ENCODE measurements around the gene SETD4.
A peak's percentile ranks its signal among the peaks of the same experiment; 100 is the strongest.

The SETD4 gene

DNA sequence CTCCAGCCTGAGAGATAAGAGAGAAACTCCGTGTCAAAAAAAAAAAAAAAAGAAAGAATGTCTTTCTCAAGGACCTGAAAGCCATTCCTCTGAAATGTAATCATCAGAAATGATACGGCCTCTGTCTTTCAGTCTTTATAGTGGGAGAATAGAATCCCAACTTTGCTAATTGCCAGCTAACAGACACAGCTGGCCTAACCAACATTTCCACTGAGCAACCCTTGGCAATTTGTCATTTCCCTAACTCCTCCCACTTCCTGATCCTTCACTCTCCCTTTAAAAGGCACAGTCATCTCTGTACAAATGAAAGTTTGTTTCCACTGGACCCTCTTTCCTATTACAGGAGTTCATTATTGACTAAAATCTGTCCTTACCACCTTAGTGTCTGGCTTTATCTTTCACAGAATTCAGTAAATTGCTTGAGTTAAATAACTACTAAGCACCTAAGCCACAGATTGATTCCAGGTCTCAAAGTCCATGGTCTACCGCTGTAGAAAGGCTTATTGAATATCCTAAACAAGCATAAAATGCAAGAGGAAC lies 5.2 kb upstream of the SETD4 start:
- Histone ChIP-seq H3K36me3 (ENCODE audit: insufficient read depth, low read length) (no peaks in the 10 kb centered on the region), H2AFZ (ENCODE audit: low read depth, low read length) (0 out of 2 replicates have a peak overlapping the region, but pooled peaks have one; percentile 52), H4K20me1 (ENCODE audit: insufficient read depth, low read length) (no peaks in the 10 kb centered on the region), H3K9me3 (ENCODE audit: insufficient read depth, low read length, severe bottlenecking) (peaks cover 6% of the 10 kb centered on the region), H3K4me1 (ENCODE audit: insufficient read depth, low read length) (peaks cover 12% of the 10 kb centered on the region), H3K79me2 (ENCODE audit: insufficient read depth, low read length) (no peaks in the 10 kb centered on the region), H3K27ac (ENCODE audit: low read length) (no peak overlapping the region), H3K4me3 (ENCODE audit: low read depth in 1 of 2, low read length in 2 of 2) (no peak overlapping the region), H3K9ac (ENCODE audit: low read depth, low read length) (no peak overlapping the region), H3K27me3 (ENCODE audit: insufficient read depth, low read length, poor library complexity) (no peaks in the 10 kb centered on the region), H3K4me2 (ENCODE audit: insufficient read depth, low read length) (no peak overlapping the region)
- TF ChIP-seq, protein P1, sequence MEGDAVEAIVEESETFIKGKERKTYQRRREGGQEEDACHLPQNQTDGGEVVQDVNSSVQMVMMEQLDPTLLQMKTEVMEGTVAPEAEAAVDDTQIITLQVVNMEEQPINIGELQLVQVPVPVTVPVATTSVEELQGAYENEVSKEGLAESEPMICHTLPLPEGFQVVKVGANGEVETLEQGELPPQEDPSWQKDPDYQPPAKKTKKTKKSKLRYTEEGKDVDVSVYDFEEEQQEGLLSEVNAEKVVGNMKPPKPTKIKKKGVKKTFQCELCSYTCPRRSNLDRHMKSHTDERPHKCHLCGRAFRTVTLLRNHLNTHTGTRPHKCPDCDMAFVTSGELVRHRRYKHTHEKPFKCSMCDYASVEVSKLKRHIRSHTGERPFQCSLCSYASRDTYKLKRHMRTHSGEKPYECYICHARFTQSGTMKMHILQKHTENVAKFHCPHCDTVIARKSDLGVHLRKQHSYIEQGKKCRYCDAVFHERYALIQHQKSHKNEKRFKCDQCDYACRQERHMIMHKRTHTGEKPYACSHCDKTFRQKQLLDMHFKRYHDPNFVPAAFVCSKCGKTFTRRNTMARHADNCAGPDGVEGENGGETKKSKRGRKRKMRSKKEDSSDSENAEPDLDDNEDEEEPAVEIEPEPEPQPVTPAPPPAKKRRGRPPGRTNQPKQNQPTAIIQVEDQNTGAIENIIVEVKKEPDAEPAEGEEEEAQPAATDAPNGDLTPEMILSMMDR (IDR thresholded peaks at IDR 0.05; ENCODE audit: borderline replicate concordance, extremely low read depth, low read length, poor library complexity, severe bottlenecking) = no peak
- TF ChIP-seq EZH2 (IDR thresholded peaks at IDR 0.05; ENCODE audit: borderline replicate concordance, low read depth, low read length, severe bottlenecking) = no peak
- peak; percentile 73 for ATAC-seq (ENCODE audit: insufficient read depth, low read depth)
- DNase-seq = peak; percentile 29

- no peak for TF ChIP-seq EZH2 (IDR thresholded peaks at IDR 0.05; ENCODE audit: borderline replicate concordance, low read depth, low read length, severe bottlenecking)
- TF ChIP-seq, protein P1 (IDR thresholded peaks at IDR 0.05; ENCODE audit: borderline replicate concordance, extremely low read depth, low read length, poor library complexity, severe bottlenecking) = no peak
- no peak for ATAC-seq (ENCODE audit: insufficient read depth, low read depth)
Measured at GRCh38 chr21:36064085-36064460, 3.7 kb upstream of the SETD4 start.

DNA sequence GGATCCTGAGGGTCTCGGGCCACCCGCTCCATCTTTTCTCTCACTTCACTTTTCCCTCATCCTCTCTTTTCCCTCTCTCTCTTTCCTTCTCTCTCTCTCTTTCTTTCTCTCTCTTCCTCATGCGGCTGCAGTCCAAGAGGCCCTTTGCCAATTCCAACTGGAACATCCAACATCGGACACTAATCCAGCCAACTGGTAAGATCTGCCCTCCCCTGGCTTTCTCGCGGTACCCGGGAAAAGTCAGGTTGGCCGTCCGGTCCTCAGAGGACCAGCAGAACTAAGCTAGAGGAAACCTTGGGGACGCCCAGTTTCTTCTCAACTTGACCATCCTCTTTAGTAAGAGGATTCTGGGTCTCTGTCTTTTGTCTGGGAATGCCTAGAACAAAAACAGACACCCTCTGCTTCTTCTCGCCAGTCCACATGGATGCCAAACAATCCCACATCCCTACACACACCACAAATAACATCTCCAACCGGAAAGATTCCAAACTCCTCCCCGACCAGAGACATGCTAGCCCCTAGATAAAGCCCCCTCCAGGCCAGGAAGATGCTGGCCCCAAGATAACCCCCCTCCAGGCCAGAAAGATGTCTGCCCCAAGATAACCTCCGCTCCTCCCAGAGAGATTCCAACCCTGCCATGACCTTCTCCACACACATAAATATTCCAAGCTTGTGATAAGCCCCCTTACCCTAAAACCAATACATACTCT lies 3.2 kb upstream of the SETD4 start:
- no peaks in the 10 kb centered on the region for H3K27me3 ChIP-seq (ENCODE audit: insufficient read depth, low read length, poor library complexity)
- H4K20me1 ChIP-seq (ENCODE audit: insufficient read depth, low read length) = no peaks in the 10 kb centered on the region
- peak overlapping the region; percentile 6; the same call in 1 of the 2 replicates for H2AFZ ChIP-seq (ENCODE audit: low read depth, low read length)
- no peak overlapping the region for H3K27ac ChIP-seq (ENCODE audit: low read length)
- H3K4me3 ChIP-seq (ENCODE audit: low read depth in 1 of 2, low read length in 2 of 2) = no peak overlapping the region
- peaks cover 22% of the 10 kb centered on the region for H3K4me1 ChIP-seq (ENCODE audit: insufficient read depth, low read length)
- TF ChIP-seq, protein P1 (IDR thresholded peaks at IDR 0.05; ENCODE audit: borderline replicate concordance, extremely low read depth, low read length, poor library complexity, severe bottlenecking) = no peak
- no peak for TF ChIP-seq EZH2 (IDR thresholded peaks at IDR 0.05; ENCODE audit: borderline replicate concordance, low read depth, low read length, severe bottlenecking)
- peaks cover 4% of the 10 kb centered on the region; the same call in 1 of the 2 replicates for H3K36me3 ChIP-seq (ENCODE audit: insufficient read depth, low read length)
- no peaks in the 10 kb centered on the region for H3K9me3 ChIP-seq (ENCODE audit: insufficient read depth, low read length, severe bottlenecking)
- DNase-seq = no peak
- no peak overlapping the region for H3K4me2 ChIP-seq (ENCODE audit: insufficient read depth, low read length)
- peaks cover 14% of the 10 kb centered on the region for H3K79me2 ChIP-seq (ENCODE audit: insufficient read depth, low read length)
- no peak overlapping the region for H3K9ac ChIP-seq (ENCODE audit: low read depth, low read length)
- ATAC-seq (ENCODE audit: insufficient read depth, low read depth) = no peak

More at GRCh38 chr21:36064085-36064460, 3.7 kb upstream of the SETD4 start:
- no peaks in the 10 kb centered on the region for H3K36me3 ChIP-seq (ENCODE audit: insufficient read depth, low read length)
- no peak overlapping the region for H3K4me2 ChIP-seq (ENCODE audit: insufficient read depth, low read length)
- H3K9ac ChIP-seq (ENCODE audit: low read depth, low read length) = no peak overlapping the region
- H3K9me3 ChIP-seq (ENCODE audit: insufficient read depth, low read length, severe bottlenecking) = peaks cover 3% of the 10 kb centered on the region
- DNase-seq = no peak
- H3K27ac ChIP-seq (ENCODE audit: low read length) = no peak overlapping the region
- H3K79me2 ChIP-seq (ENCODE audit: insufficient read depth, low read length) = peaks cover 8% of the 10 kb centered on the region
- no peaks in the 10 kb centered on the region for H3K27me3 ChIP-seq (ENCODE audit: insufficient read depth, low read length, poor library complexity)
- peaks cover 17% of the 10 kb centered on the region for H3K4me1 ChIP-seq (ENCODE audit: insufficient read depth, low read length)
- H3K4me3 ChIP-seq (ENCODE audit: low read depth in 1 of 2, low read length in 2 of 2) = no peak overlapping the region
- 0 out of 2 replicates have a peak overlapping the region, but pooled peaks have one; percentile 6 for H2AFZ ChIP-seq (ENCODE audit: low read depth, low read length)
- H4K20me1 ChIP-seq (ENCODE audit: insufficient read depth, low read length) = no peaks in the 10 kb centered on the region

Data from DND-41 (cell line).